NCI-H510A treated with DMSO at 0.1 percent for 48 hours (cell line): Measurements from ENCODE around the gene ADAM21.
"Not testable (repeated sequence)": the region's sequence is repeated elsewhere in the genome, so short reads cannot be mapped to it uniquely, and the experiment has no call there.

ENCODE experiments used
- DNase-seq: peaks from one replicate; lab custom pipeline; 2025; lab: John Stamatoyannopoulos, UW

The ADAM21 gene

GRCh38 chr14:70477356-70478105 lies 25.6 kb downstream of the ADAM21 start:
- DNase-seq = not testable (repeated sequence)

- no peak for DNase-seq
Observed at GRCh38 chr14:70489579-70490200, 37.7 kb downstream of the ADAM21 start.

GRCh38 chr14:70498191-70498590 lies 46.2 kb downstream of the ADAM21 start:
- no peak for DNase-seq
